ENCODE data around the gene PRMT5. TPM values are rescaled to one million over a fixed set of nuclear protein-coding genes. Genes with fewer than 3 reads are reported as not detected.

Gene PRMT5
- total and polyA plus RNA-seq, 9 donors, result 37.6 to 109 (median 65.4) TPM

GRCh38 chr14:22976620-22977433 lies 47.7 kb upstream of the PRMT5 start:
- WGBS, 3 donors, result 46 to 53% (median 50%) methylated on average over 6 of the region's 6 CpGs
- peak in 1 of 5 donors; percentile 12 for DNase-seq
- Histone ChIP-seq H3K27me3 (no peaks in the 10 kb centered on the region), H3K9me3 (no peaks in the 10 kb centered on the region), H3K27ac (peak overlapping the region in 1 of 2 donors; percentile 28), H3K4me3 (no peak overlapping the region), H3K4me1 (ENCODE audit: insufficient read depth) (peaks cover 12% of the 10 kb centered on the region), H3K36me3 (no peaks in the 10 kb centered on the region)
- no peak for TF ChIP-seq CTCF (IDR thresholded peaks at IDR 0.05)
- no peak for TF ChIP-seq POLR2A (IDR thresholded peaks at IDR 0.05)
- no peak for TF ChIP-seq EP300 (IDR thresholded peaks at IDR 0.05)
- intact Hi-C loops (cut with DNase I), result no loop called here

GRCh38 chr14:22974530-22975313 lies 45.5 kb upstream of the PRMT5 start:
- 58 to 65% (median 62%) methylated on average over 9 of the region's 9 CpGs for WGBS, 3 donors
- Histone ChIP-seq H3K36me3 (no peaks in the 10 kb centered on the region), H3K4me3 (no peak overlapping the region), H3K4me1 (ENCODE audit: insufficient read depth) (peaks cover 12% of the 10 kb centered on the region), H3K27me3 (no peaks in the 10 kb centered on the region), H3K9me3 (no peaks in the 10 kb centered on the region), H3K27ac (no peak overlapping the region)
- DNase-seq, result peak in 1 of 5 donors; percentile 44
- intact Hi-C loops (cut with DNase I), result no loop called here
- TF ChIP-seq EP300 (IDR thresholded peaks at IDR 0.05) (no peak), POLR2A (IDR thresholded peaks at IDR 0.05) (no peak), CTCF (IDR thresholded peaks at IDR 0.05) (no peak)

GRCh38 chr14:22973217-22974032 lies 44.2 kb upstream of the PRMT5 start:
- intact Hi-C loops (cut with DNase I), result no loop called here
- DNase-seq, result peak in 1 of 5 donors; percentile 56
- Histone ChIP-seq H3K27ac (no peak overlapping the region), H3K9me3 (no peaks in the 10 kb centered on the region), H3K27me3 (no peaks in the 10 kb centered on the region), H3K4me1 (ENCODE audit: insufficient read depth) (peaks cover 4% of the 10 kb centered on the region), H3K36me3 (no peaks in the 10 kb centered on the region), H3K4me3 (no peak overlapping the region)
- TF ChIP-seq POLR2A (IDR thresholded peaks at IDR 0.05) (no peak), CTCF (IDR thresholded peaks at IDR 0.05) (peak; percentile 46 to 56 (median 50)), EP300 (IDR thresholded peaks at IDR 0.05) (no peak)
- 88 to 91% (median 90%) methylated on average over 6 of the region's 6 CpGs for WGBS, 3 donors

GRCh38 chr14:22972313-22972930 lies 43.2 kb upstream of the PRMT5 start:
- intact Hi-C loops (cut with DNase I), result no loop called here
- H3K9me3 ChIP-seq, result no peaks in the 10 kb centered on the region
- 85 to 89% (median 86%) methylated on average over 2 of the region's 2 CpGs for WGBS, 3 donors
- no peak for TF ChIP-seq EP300 (IDR thresholded peaks at IDR 0.05)
- H3K36me3 ChIP-seq, result no peaks in the 10 kb centered on the region
- DNase-seq, result no peak
- no peak overlapping the region for H3K4me3 ChIP-seq
- H3K27ac ChIP-seq, result no peak overlapping the region
- H3K4me1 ChIP-seq (ENCODE audit: insufficient read depth), result no peaks in the 10 kb centered on the region
- no peaks in the 10 kb centered on the region for H3K27me3 ChIP-seq

All from ovary (tissue), 9 donors.